GM12873 (cell line): Measurements from ENCODE around the gene RPS6KA2.

Source experiments
- TF ChIP-seq, protein P1 (sequence below): IDR thresholded peaks from 2 replicates; pipeline ENCODE4 v1.5.1; 2012; ENCODE audit warnings: low read depth, mild to moderate bottlenecking, moderate library complexity, low read length, control low read depth; ENCODE audit not compliant: insufficient read depth; ENCODE audit errors: missing control alignments

RPS6KA2 gene

GRCh38 chr6:166476061-166476591 lies 150.9 kb downstream of the RPS6KA2 start:
- TF ChIP-seq, protein P1, sequence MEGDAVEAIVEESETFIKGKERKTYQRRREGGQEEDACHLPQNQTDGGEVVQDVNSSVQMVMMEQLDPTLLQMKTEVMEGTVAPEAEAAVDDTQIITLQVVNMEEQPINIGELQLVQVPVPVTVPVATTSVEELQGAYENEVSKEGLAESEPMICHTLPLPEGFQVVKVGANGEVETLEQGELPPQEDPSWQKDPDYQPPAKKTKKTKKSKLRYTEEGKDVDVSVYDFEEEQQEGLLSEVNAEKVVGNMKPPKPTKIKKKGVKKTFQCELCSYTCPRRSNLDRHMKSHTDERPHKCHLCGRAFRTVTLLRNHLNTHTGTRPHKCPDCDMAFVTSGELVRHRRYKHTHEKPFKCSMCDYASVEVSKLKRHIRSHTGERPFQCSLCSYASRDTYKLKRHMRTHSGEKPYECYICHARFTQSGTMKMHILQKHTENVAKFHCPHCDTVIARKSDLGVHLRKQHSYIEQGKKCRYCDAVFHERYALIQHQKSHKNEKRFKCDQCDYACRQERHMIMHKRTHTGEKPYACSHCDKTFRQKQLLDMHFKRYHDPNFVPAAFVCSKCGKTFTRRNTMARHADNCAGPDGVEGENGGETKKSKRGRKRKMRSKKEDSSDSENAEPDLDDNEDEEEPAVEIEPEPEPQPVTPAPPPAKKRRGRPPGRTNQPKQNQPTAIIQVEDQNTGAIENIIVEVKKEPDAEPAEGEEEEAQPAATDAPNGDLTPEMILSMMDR: no peak

- TF ChIP-seq, protein P1: no peak
These were observed 152.1 kb downstream of the RPS6KA2 start for GRCh38 chr6:166474721-166475565.

- TF ChIP-seq, protein P1: no peak
These were observed 153.0 kb downstream of the RPS6KA2 start for GRCh38 chr6:166473886-166474571.

GRCh38 chr6:166472636-166473035 lies 154.4 kb downstream of the RPS6KA2 start:
- TF ChIP-seq, protein P1: no peak

DNA sequence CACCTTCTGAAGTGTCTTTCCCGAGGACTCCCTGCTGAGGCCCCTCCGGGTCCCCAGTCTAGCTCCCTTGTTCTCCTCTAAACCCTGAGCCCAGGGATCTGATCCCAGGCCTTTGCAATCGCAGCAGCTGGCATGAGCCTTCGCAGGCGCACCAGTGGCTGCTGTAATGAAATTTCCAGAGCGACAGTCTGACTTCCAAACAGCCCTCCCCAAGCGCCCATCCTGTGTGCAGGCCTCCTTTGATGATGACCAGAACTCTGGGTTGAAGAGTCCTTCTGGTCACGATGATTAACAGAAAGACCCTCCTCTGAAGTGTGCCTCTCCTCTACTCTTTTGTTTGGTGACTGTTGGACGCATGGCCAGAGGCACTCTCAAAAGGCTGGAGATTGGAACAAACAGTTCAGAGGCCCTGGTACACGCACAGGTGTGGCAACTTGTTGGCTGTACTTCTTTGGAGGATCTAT lies 155.2 kb downstream of the RPS6KA2 start:
- TF ChIP-seq, protein P1: no peak

DNA sequence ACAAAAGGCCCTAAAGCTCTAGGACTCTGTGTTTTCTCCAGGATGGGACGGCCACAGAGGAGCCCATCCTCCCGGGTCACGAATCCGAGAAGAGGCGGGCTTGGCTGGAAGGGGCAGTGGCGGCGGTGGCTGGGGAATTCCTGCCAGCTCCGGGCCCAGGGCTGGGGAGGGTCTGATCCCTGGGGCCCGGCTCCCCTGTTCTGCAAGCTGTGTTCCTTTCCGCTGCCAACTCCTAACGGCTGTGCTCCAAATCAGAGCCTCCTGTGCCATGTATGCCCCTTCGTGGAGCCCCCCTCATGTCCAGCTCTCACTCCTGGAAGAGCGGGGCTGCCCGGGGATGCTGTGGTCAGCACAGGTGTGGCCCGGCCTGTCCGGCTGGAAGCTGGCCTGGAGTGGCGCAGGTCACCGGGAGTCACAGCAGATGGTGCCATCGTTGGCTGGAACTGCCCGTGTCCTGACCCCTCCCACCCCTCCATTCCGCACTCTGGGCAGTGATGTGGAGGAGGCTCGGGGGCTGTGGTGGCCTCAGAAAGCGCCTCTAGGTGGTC lies 156.1 kb downstream of the RPS6KA2 start:
- TF ChIP-seq, protein P1: no peak
